PC-9 (cell line): ENCODE results near the gene CLTCL1. TPM values are rescaled to one million over a fixed set of nuclear protein-coding genes. Genes with fewer than 3 reads are reported as not detected.
A peak's percentile ranks its signal among the peaks of the same experiment; 100 is the strongest.

ENCODE experiments used
- BruUV-seq: library from RNA; stranded (reverse); fragments of 400-500 nt; replicated peaks from 2 replicates; lab custom pipeline; 2021; lab: Mats Ljungman, UMichigan
- CTCF ChIA-PET: fragments of 300-600 bp; sonication (Branson Sonifier 250); formaldehyde crosslinking; loops from one replicate; lab custom pipeline; 2022; ENCODE audit warnings: antibody characterized with exemption; lab: Charles Lee
- POLR2A ChIA-PET: fragments of 300-600 bp; sonication (Branson Sonifier 250); formaldehyde crosslinking; loops from one replicate; lab custom pipeline; 2022; ENCODE audit warnings: antibody characterized with exemption; ENCODE audit not compliant: unreplicated experiment; lab: Charles Lee
- DNase-seq, 2 experiments: peaks; one replicate each; pipeline versions ENCODE4 v3.0.0 to v3.0.0-alpha.2; 2015 to 2022; ENCODE audit warnings: mixed read lengths in 1 of 2
- H2AFZ ChIP-seq: fragments of 200-600 bp; sonication (generic); 2 replicates; pipeline ENCODE4 v1.8.1; 2017; ENCODE audit warnings: antibody characterized with exemption
- H3F3A ChIP-seq: fragments of 200-600 bp; sonication (generic); 2 replicates; pipeline ENCODE4 v1.8.1; 2017; ENCODE audit warnings: antibody characterized with exemption, mild to moderate bottlenecking, low read depth; ENCODE audit not compliant: insufficient read depth
- H3K27ac ChIP-seq: fragments of 200-600 bp; sonication (generic); 2 replicates; pipeline ENCODE4 v1.6.1; 2016; ENCODE audit warnings: mixed run types
- H3K27me3 ChIP-seq: fragments of 200-600 bp; sonication (generic); 2 replicates; pipeline ENCODE4 v1.6.1; 2016; ENCODE audit warnings: low read depth, mixed run types; ENCODE audit not compliant: insufficient read depth
- H3K36me3 ChIP-seq: fragments of 200-600 bp; sonication (generic); 2 replicates; pipeline ENCODE4 v1.6.1; 2016; ENCODE audit warnings: low read depth, mixed run types
- H3K4me1 ChIP-seq: fragments of 200-600 bp; sonication (generic); replicated peaks from 2 replicates; pipeline ENCODE4 v1.6.1; 2016; ENCODE audit warnings: mixed run types; ENCODE audit not compliant: insufficient read depth
- H3K4me2 ChIP-seq: fragments of 200-600 bp; sonication (generic); 2 replicates; pipeline ENCODE4 v1.6.1; 2017; ENCODE audit warnings: mixed run types
- H3K4me3 ChIP-seq: fragments of 200-600 bp; sonication (generic); 2 replicates; pipeline ENCODE4 v1.6.1; 2016; ENCODE audit warnings: mixed run types
- H3K79me2 ChIP-seq: fragments of 200-600 bp; sonication (generic); 2 replicates; pipeline ENCODE4 v1.6.1; 2017; ENCODE audit warnings: low read depth, mixed run types
- H3K9me2 ChIP-seq: fragments of 200-600 bp; sonication (generic); 2 replicates; pipeline ENCODE4 v1.8.1; 2017; ENCODE audit warnings: mild to moderate bottlenecking; ENCODE audit not compliant: insufficient read depth
- H3K9me3 ChIP-seq: fragments of 200-600 bp; sonication (generic); 2 replicates; pipeline ENCODE4 v1.8.1; 2016; ENCODE audit warnings: low read depth; ENCODE audit not compliant: insufficient read depth
- H4K20me1 ChIP-seq: fragments of 200-600 bp; sonication (generic); 2 replicates; pipeline ENCODE4 v1.8.1; 2017; ENCODE audit not compliant: insufficient read depth
- EZH2 ChIP-seq: fragments of 200-600 bp; sonication (generic); IDR thresholded peaks from 2 replicates; pipeline ENCODE4 v1.8.0; 2017; ENCODE audit warnings: antibody characterized with exemption, low read depth
- intact Hi-C: fragments of 100-400 bp; cut with micrococcal nuclease; formaldehyde crosslinking; loops from one replicate; pipeline ENCODE4 v1.10.0; 2022; ENCODE audit not compliant: unreplicated experiment
- total RNA-seq: library from RNA; stranded (reverse); gene quantifications from 2 replicates; pipeline ENCODE4 v1.2.3, GENCODE V29; 2021
- TF ChIP-seq, protein P1 (sequence below): fragments of 200-600 bp; sonication (generic); conservative IDR thresholded peaks from 2 replicates; pipeline ENCODE4 v1.6.1; 2017; ENCODE audit warnings: mixed run types, antibody characterized with exemption, mild to moderate bottlenecking, moderate library complexity

The CLTCL1 gene
- total RNA-seq, 1 experiment from 2014 or later, result 7.2 TPM

DNA sequence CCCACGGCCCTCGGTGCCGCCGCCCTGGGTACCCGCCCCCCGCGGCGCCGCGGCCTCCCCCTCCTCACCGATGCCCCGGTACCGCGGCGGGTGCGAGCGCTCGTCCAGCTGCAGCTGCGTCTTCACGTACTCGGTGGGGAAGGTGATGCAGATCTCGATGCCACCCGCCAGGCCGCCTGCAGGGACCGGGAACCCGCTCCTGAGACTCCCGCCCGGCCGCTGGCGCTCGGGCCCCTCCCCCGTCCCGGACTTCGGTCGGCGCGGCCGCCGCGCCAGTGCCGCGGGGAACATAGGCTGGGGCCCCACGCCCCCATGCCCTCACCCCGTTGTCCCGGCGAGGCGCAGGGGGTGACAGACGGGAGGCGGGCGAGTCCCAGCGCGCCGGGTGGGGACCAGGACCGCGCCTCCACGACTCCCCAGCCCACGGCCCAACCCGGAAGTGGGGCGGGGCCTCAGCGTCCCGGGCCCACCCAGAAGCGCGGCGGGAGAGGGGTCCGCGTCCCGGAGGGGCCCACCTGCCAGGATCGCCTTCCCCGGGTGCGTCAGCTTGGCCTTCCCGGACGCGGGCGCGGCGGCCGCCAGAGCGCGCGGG, 113.4 kb downstream of the CLTCL1 start:
- intact Hi-C loops, result loop anchor here (2.0 to 5.0 kb wide), 4 partner anchors 113 to 301 kb away; partner anchors contain the start of genes CDC45, CLTCL1, MRPL40 and UFD1
- Histone ChIP-seq H3K27me3 (no peaks in the 10 kb centered on the region), H4K20me1 (peaks cover 30% of the 10 kb centered on the region), H3K9me2 (no peaks in the 10 kb centered on the region), H3K36me3 (0 out of 2 replicates have a peak, but pooled peaks cover 7% of the 10 kb centered on the region), H3K4me3 (peak overlapping the region; percentile 88), H3K9me3 (no peaks in the 10 kb centered on the region), H3K4me2 (peak overlapping the region; percentile 91), H3K4me1 (peaks cover 27% of the 10 kb centered on the region), H2AFZ (peak overlapping the region; percentile 55; the same call in 1 of the 2 replicates), H3F3A (peaks cover 36% of the 10 kb centered on the region; the same call in 1 of the 2 replicates), H3K79me2 (peaks cover 47% of the 10 kb centered on the region), H3K27ac (peak overlapping the region; percentile 23; the same call in 1 of the 2 replicates)
- no TSS peak for BruUV-seq
- DNase-seq, result peak in 1 of 2 experiments; percentile 54
- no peak for TF ChIP-seq EZH2
- TF ChIP-seq, protein P1, sequence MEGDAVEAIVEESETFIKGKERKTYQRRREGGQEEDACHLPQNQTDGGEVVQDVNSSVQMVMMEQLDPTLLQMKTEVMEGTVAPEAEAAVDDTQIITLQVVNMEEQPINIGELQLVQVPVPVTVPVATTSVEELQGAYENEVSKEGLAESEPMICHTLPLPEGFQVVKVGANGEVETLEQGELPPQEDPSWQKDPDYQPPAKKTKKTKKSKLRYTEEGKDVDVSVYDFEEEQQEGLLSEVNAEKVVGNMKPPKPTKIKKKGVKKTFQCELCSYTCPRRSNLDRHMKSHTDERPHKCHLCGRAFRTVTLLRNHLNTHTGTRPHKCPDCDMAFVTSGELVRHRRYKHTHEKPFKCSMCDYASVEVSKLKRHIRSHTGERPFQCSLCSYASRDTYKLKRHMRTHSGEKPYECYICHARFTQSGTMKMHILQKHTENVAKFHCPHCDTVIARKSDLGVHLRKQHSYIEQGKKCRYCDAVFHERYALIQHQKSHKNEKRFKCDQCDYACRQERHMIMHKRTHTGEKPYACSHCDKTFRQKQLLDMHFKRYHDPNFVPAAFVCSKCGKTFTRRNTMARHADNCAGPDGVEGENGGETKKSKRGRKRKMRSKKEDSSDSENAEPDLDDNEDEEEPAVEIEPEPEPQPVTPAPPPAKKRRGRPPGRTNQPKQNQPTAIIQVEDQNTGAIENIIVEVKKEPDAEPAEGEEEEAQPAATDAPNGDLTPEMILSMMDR, result no peak
- ChIA-PET CTCF (interaction anchor here (0.6 to 0.9 kb wide), 2 partner anchors 34 to 215 kb away, joined by 3 to 4 read pairs; partner anchors contain the start of gene ESS2), POLR2A (interaction anchor here (0.7 kb wide), 1 partner anchor 34 kb away, joined by 3 read pairs; the partner anchor contains the start of gene ESS2)

DNA sequence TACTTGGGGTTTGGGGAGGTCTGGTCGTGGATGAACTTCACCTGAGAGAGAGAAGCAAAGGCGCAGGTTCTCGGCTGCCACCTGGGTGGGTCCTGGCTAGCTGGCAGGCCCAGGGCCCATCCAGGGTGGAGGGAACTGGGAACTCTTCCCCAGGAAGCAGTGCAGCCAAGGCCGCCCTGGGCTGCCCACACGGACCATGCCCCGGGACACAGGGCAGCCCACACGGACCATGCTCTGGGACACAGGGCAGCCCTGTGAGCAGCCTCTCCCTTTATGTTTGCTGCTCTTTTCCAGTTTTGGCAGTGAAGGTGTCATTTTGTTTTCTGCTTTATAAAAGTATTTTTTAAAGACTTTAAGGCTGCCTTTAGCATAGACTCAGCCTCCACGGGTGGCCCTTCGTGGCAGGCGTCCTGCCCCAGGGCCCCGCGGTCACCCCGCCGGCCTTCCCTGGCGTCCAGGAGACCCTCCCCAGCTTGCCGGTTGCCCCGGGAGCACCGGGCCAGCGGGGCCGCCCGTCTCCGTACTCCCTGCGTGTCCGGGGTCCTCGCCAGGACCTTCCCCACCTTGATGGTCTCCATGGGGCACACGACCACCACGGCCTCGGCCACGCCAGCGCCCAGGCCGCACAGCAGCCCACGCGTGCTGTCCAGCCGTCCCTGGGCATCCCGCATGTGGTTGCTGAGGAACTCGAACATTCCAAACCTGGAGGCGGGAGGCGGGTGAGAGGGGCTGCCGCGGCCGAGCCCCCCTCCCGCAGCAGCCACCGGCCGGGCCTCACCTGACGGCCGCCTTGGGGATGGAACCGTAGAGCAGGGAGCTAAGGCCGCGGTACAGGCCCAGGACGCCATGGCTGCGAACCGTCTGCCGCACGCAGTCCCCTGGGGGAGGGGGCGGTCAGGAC, 114.1 kb downstream of the CLTCL1 start:
- Histone ChIP-seq H3K4me3 (peak overlapping the region; percentile 88), H3K36me3 (0 out of 2 replicates have a peak, but pooled peaks cover 7% of the 10 kb centered on the region), H3K79me2 (peaks cover 55% of the 10 kb centered on the region), H3K4me2 (peak overlapping the region; percentile 91), H3F3A (peaks cover 38% of the 10 kb centered on the region; the same call in 1 of the 2 replicates), H3K27me3 (no peaks in the 10 kb centered on the region), H3K9me3 (no peaks in the 10 kb centered on the region), H2AFZ (peak overlapping the region; percentile 55; the same call in 1 of the 2 replicates), H3K4me1 (peaks cover 34% of the 10 kb centered on the region), H3K27ac (peak overlapping the region; percentile 23; the same call in 1 of the 2 replicates), H4K20me1 (peaks cover 37% of the 10 kb centered on the region), H3K9me2 (no peaks in the 10 kb centered on the region)
- no TSS peak for BruUV-seq
- DNase-seq, result no peak
- intact Hi-C loops, result loop anchor here (2.0 to 5.0 kb wide), 4 partner anchors 113 to 301 kb away; partner anchors contain the start of genes CDC45, CLTCL1, MRPL40 and UFD1
- TF ChIP-seq, protein P1, result no peak
- TF ChIP-seq EZH2, result no peak
- CTCF ChIA-PET, result no interaction called here
- POLR2A ChIA-PET, result no interaction called here

DNA sequence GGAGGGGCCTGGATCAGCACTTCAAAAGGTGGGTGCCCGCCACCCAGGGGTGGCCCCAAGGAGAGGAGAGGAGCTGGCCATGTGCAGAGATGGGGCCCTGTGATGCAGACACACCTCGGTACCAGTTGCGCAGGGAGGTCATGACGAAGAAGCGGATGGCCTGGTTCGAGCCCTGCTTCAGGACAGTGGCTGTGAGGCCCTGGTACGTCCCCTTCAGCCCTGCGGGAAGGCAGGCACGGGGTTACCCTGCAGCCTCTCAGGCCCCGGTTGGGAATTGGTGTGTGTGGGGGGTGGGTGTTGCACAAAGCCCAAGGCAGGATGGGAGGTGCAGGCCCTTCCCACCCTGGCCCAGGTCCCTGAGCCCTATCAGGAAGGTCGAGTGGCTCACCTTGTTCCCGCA, 114.8 kb downstream of the CLTCL1 start:
- ChIA-PET CTCF (no interaction called here), POLR2A (no interaction called here)
- peak overlapping the region; percentile 91 for H3K4me2 ChIP-seq
- no peak overlapping the region for H3K27ac ChIP-seq
- H3K79me2 ChIP-seq, result peaks cover 61% of the 10 kb centered on the region
- TF ChIP-seq EZH2, result no peak
- TF ChIP-seq, protein P1, result no peak
- DNase-seq, result no peak
- H3K27me3 ChIP-seq, result no peaks in the 10 kb centered on the region
- 0 out of 2 replicates have a peak, but pooled peaks cover 7% of the 10 kb centered on the region for H3K36me3 ChIP-seq
- peaks cover 41% of the 10 kb centered on the region for H4K20me1 ChIP-seq
- H2AFZ ChIP-seq, result no peak overlapping the region
- BruUV-seq, result TSS peak; percentile 35
- peak overlapping the region; percentile 88; the same call in 1 of the 2 replicates for H3K4me3 ChIP-seq
- no peaks in the 10 kb centered on the region for H3K9me3 ChIP-seq
- intact Hi-C loops, result loop anchor here (5.0 kb wide), 1 partner anchor 221 kb away; no protein-coding TSS in a partner anchor
- peaks cover 35% of the 10 kb centered on the region for H3K4me1 ChIP-seq
- peaks cover 38% of the 10 kb centered on the region; the same call in 1 of the 2 replicates for H3F3A ChIP-seq
- H3K9me2 ChIP-seq, result no peaks in the 10 kb centered on the region
